GM19467 (cell line): ENCODE results near the gene DPM1.
A peak's percentile ranks its signal among the peaks of the same experiment; 100 is the strongest.

ENCODE experiments used
- ATAC-seq: cut with Tn5 transposase; IDR thresholded peaks from one replicate; pipeline ENCODE4 v1.9.1; 2021; ENCODE audit warnings: mild to moderate bottlenecking, moderate library complexity; ENCODE audit not compliant: unreplicated experiment

The DPM1 gene

DNA sequence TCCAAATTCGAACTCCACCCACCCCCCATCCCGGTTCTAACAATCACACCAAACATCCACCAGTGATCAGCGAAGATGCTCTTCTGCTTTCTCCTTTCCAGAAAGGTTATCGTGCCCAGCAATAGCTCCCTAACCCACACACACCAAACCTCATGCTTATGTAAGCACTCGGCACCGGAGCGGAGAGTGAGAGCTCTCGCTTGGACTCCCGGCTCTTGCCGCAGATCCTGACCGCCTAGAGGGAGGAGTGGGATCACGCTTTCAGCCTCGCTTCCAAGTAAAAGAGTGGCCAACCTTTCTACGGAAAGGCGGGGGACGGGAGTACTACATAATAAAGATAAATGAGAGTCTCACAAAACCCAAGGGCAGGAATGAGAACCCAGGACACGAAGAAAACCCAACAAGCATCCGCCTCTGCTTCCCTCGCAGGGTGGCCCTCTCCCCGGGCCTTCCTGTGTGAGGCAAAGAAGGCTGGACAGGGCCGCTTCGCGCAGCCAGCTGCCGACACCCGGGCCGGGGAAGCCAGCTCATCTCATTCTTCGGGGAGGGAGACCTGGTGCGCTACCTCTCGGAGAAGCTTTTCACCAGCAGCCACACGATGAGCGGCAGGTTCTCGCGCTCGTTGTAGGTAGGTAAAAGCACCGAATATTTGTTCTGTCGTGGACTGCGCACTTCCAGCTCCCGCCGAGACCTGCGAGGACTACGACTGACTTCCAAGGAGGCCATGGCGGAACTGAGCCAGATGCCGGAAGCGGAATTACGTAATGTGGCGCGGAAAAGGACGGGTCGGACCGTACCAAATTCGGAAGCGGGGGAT, at the start of gene DPM1:
DPM1 (minus strand) TSS at position 735 of the 817 bp plus-strand sequence; CDS start at position 726, 9 bp downstream.
- peak; percentile 67 for ATAC-seq

DNA sequence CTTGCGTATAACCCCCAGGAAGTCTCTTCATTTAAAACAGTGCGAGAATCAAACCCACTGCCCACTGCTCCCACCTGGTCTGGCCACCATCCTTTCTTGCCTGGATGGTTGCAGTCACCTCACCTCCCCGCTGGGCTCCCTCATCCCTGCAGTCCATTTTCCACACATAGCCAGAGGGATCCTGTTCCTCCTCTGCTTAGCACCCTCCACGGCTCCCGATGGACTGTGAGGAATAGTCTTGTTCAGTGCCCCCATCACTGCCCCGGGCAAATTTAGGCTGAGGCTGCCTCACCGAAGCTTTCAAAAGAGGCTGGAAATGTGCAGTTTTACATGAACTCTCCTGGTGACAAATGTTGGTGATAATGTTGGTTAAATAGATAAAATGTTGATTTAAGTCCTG, 46.9 kb upstream of the DPM1 start:
- ATAC-seq, result no peak

DNA sequence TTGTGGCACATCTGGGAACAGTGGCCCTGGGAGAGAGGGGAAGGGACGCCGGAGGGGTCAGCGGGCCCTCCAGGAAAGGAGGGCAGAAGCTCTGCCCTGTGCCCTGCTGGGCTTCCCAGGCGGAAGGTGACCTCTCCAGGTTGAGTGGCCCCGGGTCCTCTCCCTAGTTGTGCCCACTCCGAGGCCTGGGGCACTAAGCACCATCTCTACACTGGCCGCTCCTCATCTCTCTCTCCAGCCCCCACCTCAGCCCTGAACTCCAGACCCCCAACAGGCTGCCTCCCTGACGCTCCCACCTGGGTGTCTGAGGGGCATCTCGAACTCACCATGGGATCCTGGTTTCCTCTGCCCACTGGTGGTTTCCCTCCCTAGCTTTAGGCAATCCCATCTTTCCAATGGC, 46.4 kb upstream of the DPM1 start:
- ATAC-seq, result no peak

DNA sequence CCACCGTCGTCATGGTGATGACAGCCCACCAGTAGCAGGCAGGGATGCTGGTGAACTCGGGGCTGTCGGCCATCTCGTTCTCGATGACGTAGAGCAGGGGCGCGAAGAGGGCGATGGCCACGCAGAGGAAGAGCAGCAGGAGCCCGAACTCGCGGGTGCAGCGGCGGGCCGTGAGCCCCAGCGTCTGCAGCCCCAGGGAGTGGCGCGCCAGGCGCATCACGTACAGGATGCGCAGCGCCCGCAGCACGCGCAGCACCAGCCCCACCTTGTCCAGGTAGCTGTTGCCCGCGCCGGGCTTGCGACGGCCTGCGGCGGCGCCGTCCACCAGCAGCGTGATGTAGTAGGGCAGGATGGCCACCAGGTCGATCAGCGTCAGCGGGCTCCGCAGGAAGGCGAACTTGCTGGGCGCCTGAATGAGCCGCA, 46.0 kb upstream of the DPM1 start:
- no peak for ATAC-seq

DNA sequence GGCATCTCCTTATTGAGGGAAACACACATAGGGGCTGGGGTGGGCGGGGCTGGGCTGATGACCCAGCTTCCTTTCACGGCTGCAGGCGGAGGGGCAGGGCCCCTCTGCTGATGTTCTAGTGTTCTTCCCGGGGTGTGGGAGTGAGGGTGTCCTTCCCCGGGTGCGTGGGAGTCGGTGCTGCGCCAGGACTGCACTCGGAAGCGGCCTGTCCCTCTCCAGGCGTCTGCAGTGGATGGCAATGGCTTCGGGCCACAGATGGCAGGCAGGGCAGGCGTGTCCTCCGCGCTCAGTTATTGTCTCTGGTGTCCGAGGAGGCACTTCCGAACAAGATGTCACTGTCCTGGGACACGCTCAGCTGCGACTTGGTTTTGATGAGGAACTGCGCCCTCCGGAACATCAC, 45.4 kb upstream of the DPM1 start:
- ATAC-seq, result no peak

DNA sequence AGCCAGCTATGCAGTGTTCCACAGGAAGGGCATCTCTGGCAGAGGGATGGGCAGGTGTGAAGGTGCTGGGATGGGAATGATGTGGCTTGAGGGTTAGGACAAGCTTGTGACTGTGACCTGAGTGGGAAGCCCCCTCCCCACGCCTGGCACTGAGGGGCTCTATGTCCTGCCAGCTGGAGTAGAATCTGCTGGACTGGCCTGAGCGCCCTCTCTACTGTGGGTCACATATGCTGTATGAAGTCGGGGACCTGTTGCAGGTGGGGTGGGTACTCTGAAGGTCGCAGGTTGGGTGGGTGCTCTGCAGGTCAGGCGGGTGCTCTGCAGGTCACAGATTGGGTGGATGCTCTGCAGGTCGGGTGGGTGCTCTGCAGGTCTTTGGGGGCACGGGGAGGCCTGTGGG, 44.3 kb upstream of the DPM1 start:
- ATAC-seq, result no peak

DNA sequence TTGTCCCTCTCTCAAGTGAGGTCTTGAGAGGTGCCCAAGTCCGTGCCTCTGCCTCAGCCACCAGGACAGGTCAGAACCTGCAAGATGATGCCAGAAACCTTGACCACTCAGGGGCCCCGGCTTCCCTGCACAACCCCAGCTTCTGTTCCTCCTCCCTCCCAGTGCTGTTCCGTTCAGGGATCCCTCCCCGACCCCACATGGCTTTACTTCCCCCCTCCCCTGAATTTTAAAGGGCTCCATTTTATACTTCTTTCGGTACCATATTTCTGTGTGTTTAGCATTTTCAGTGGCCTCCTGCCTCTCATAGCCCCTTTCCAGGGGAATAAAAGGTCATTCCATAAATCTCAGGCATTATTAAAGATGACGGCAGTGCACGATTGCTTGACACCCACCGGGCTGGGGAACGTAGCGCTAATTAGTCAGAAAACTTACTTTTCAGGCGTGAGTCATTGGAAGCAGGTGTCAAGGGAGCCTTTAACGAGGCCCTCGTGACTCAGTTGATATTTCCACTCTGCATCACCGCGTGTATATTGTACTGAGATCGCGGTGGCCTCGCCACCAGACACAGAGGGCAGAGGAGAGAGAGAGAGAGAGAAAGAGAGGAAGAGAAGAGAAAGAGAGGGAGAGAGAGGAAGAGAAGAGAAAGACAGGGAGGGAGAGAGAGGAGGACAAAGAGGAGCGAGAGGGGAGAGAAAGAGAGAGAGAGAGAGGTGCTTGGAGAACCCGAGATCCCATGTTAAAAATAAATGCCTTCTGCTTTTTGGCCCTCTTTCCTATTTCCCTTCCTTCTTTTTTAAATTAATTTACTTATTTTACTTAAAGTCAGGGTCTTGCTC, 43.3 kb upstream of the DPM1 start:
- ATAC-seq, result no peak

DNA sequence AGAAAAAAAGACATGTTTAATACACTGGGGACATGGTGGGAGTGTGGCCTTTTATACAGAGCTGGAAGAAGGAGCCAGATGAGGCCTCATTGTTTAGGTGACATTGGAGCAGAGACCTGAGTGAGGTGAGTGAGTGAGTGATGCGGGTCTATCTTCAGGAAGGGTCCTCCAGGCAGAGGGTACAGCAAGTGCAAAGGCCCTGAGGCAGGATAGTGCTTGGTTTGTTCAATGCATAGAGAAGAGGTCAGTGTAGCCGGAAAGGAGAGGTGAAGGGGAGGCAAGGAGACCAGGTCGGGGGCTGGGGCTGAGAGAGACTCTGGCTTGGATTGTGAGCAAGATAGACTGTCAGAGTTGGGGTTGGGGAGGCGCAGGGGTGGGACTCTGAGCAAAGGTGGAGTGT, 41.0 kb upstream of the DPM1 start:
- no peak for ATAC-seq

DNA sequence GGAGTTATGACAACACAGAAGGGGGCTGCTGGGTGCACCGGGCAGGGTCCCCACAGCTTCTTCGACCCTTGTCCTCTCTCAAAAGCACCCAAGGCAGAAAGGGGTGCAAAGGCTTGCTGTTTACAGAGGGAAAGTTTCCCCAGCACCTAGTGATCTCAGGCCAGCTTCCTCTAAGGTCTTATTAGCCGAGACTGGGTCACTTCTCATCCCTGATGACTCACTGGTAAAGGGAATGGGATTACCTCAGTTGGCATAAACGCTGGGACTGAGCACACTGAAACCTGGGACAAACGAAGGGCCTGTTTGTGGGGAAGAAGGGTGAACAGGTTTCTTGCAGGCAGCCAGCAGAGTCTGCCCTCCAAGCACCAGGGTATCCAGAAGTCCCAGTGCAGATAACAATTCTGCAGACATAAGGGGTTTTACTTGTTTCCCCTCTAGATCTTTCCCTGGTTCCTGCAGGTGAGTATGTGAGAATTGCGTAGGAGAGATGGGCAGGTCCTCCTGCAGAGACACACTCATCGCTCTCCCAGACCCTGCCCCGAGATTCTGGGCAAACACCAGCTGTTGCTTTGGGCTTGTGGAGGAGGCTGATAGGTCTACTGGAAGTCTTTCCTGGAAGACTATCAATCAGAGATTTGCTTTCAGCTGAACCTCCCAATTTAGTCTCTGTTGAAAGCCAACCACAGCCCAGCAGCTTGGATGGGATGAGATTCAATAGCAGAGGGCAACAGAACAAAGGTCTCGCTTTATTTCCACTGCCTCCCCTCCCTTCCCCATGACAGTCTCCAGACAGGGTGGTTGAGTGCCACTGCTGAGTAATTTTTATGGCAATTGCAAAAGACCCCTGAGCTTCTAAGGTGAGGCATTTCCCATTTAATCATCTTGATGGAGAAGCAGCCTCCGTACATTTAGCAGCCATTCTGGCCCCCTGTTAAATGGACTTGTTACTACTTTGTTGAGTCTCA, 38.9 kb upstream of the DPM1 start:
- ATAC-seq, result no peak

DNA sequence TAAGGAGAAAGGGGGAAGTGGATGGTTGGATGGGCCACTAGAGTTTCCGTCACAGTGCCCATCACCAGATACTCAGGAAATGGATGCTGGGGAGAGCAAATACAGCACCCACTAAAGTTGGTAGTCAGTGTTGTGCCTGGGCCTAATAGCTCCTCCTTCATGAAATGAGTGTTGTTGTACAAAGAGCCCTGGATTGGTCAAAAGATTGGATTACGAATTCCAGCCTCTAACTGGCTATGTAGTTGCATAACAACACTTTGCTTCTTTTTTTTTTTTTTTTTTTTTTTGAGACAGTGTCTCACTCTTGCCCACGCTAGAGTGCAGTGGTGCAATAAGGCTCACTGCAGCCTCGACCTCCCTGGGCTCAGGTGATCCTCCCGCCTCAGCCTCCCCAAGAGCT, 37.2 kb upstream of the DPM1 start:
- no peak for ATAC-seq

DNA sequence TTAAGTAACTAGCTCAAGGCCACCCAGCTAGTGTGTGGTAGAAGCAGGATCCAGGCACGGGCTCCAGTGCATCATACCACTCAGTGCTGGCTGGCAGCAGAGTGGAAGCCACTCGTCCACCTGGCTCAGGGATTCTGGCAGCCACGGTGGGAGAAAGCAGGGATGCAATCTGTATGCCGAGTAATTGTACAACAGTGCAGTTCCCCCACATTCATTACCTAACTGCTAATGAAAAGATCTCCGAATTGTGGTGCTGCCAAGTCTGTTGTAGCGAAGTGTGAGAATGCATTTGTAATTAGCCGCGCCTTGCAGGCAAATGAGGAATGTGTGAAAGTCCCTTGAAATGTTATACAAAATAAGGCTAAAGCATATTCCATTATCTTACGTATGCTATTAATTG, 35.5 kb upstream of the DPM1 start:
- ATAC-seq, result no peak

DNA sequence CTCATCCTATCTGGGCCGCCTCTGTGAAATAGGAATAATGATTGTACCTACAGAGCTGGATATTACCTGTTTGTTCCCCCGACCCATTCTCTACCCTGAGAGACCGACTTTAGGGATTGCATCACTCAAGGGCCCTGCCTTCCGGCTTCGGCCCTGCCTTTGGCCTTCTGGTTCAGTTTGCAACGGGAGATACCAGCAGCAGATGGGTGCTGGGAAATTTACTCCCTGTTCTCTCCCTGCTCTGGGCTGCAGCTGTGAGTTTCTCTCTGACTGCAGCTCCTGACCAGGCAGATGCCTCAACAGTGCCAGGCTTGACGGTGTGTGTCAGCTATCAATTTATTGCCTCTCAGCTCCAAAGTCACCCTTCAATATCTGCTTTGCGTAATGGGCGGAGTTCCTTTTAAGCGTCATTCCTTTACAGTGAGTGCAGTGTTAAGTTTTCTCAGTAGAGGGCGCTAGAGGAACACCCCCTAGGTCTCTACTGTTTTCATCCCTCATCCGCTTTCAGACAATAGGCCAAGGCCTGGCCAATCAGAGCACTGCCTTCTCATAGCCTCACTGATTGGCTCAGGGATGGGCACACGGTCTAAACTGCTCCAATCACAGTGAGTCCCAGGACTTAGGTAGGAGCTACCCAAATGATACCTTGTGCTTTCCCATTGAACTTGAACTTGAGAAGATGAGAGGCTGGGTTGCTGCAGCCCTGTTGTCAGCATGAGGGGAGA, 34.6 kb upstream of the DPM1 start:
- ATAC-seq, result no peak

DNA sequence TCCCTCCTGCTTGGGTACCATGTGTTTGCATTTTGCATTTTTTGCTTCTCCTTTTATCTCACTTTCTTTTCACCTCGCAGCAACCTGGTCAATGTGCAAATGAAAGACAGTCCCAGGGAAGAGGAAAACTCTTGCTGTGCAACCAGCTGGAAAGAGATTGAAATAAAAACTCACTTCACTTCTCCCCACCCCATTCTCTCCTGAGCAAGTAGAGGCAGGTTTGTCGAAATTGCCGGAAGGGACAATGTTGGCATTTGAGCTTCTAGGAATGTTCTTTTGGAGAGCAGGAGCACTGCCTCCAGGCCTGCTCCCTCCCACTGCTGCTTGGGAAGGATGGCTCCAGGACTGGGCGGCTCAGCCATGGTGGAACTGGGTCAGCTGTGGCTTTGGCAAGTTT, 34.0 kb upstream of the DPM1 start:
- no peak for ATAC-seq

DNA sequence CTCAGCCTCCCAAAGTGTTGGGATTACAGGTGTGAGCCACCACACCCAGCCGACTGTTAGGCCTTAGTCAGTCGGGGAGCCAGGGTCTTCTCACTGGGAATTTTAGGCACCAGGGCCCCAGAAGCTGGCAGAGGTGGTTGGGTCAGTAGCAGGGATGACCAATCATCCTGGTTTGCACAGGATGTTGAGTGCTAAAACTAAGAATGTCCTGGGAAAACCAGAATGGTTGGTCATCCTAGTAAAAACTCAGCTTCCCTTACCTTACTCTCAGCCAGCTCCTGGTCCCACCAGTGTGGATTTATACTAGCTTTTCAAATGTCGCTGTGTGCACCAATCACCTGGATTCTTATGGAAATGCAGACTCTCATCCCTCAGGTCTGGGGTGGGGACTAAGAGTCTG, 32.7 kb upstream of the DPM1 start:
- ATAC-seq, result no peak

DNA sequence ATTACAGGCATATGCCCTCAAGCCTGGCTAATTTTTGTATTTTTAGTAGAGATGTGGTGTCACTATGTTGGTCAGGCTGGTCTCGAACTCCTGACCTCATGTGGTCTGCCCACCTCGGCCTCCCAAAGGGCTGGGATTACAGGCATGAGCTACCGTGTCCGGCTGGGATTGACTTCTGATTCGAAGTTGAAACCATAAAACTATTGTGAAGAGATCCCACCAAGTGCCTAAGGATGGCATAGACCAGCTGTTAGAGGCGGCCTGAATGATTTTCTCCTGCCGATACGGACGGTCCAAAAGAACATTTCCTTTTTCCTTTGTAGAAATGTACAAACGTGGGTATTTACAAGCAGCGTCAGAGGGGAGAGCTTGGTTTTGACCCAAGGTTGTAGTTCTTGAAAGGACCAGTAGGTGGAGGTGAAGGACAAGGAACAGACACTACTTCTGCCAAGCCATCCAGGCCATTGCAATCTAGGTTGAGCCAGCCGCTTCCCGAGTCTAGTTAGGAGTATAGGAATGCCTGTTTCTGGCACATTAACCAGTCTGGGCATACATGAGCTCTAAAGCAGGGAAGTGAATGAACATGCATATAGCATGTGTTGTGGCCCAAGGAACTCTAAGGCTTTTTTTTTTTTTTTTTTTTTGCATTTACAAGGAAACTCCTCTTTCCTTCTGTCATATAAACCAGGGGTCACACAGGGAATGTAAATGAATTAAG, 29.3 kb upstream of the DPM1 start:
- ATAC-seq, result no peak

DNA sequence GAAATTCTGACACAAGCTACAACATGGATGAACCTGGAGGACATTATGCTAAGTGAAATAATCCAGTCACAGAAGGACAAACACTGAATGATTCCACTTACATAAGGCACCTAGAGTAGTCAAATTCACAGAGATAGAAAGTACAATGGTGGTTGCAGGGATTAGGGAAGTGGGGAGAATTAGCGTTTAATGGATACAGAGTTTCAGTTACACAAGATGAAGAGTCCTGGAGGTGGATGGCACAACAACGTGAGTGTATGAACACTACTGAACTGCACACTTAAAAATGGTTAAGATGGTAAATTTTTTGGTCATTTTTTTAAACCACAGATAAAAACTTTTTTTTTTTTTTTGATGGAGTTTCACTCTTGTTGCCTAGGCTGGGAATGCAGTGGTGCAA, 25.0 kb upstream of the DPM1 start:
- ATAC-seq, result no peak

DNA sequence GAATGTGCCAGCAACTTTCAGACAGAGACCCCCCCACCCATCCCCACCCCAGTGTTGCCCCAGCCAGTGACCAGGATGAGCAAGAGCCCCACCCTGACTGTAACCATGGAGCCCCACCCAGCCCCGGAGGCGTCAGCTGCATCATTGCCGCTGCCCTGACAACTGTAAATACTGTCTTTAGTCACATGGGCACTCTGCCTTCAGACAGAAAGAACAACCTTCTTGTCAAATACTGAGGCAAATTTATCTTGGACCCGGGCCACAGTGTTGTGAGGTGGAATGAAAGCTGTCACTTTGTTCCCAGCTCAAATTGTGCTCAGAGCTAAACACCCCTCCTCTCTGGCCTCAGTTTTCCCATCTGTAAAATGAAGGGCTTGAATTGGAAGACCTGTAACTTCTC, 24.0 kb upstream of the DPM1 start:
- no peak for ATAC-seq

DNA sequence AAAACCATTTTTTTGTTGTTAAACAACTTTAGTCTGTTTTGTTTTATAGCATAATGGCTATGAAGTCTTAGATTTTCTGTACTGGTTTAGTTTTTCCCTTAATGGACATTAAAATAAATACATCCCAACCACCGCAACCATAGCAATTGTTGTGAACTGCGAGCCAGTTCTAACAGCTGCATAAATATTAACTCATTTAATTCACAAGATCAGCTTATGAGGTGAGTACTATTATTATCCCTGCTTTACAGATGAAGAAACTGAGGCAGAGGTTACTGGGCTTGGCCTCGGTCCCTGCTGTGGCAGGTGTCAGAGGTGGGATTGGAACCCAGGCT, 23.3 kb upstream of the DPM1 start:
- ATAC-seq, result no peak

DNA sequence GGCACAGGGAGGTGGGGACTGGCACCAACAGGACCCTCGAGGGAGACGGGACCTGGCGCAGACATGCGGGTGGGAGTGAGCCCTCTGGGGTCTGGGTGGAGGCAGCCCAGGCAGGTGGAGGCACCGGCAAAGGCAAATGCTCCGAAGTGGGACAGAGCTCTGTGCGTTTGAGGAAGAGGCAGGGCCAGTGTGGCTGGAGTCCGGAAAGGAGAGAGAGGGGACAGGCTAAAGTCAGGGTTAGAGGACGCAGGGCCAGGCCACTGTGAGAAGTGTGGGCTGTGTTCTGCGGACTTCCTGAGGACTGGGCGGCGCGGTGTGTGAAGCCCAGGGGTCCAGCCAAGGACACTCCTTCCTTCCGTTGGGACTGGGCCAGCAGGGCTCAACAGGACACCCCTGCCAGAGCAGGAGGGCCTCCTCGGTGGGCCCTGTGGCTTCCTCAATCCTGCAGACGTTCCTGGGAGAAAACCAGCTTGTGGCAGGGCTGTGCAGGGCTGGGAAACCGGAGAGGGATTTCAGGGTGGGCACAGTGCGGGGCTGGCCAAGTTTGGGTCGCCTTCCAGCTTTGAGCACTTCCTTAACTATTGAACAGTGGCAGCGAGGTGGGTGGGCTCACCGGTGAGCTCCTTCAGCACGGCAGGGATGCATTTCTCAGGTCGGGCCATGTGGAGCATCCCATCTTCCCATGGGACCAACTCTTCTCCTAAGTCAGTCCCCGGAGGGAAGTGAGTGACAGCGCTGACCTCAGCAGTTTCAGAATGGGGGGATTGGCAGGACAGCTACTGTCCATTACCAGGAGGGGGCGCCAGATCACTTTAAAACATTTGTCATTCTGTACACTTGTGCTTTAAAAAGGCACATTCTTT, 22.8 kb upstream of the DPM1 start:
- ATAC-seq, result no peak
